KG1 (cell line): ENCODE data around the gene TAS1R2.
"Not testable (repeated sequence)": the region's sequence is repeated elsewhere in the genome, so short reads cannot be mapped to it uniquely, and the experiment has no call there.

Source experiments
- DNase-seq: peaks from one replicate; lab custom pipeline; 2025; lab: John Stamatoyannopoulos, UW

TAS1R2 gene

GRCh38 chr1:18859560-18859959 lies at the start of gene TAS1R2:
Gene TAS1R2 (minus strand): TSS chr1:18859660. CDS start chr1:18859660, 0 bp downstream.
- DNase-seq, result no peak

- DNase-seq, result peak; percentile 67
Measured at GRCh38 chr1:18907917-18908845, 48.7 kb upstream of the TAS1R2 start.

GRCh38 chr1:18907021-18907916 lies 47.8 kb upstream of the TAS1R2 start:
- peak; percentile 46 for DNase-seq

GRCh38 chr1:18903291-18903756 lies 43.9 kb upstream of the TAS1R2 start:
- DNase-seq, result no peak

GRCh38 chr1:18902523-18903290 lies 43.2 kb upstream of the TAS1R2 start, which contains the start of gene ALDH4A1:
Gene ALDH4A1 (minus strand): TSS chr1:18902555. CDS start chr1:18902523, 32 bp downstream.
- peak; percentile 94 for DNase-seq

GRCh38 chr1:18901952-18902522 lies 42.6 kb upstream of the TAS1R2 start:
- no peak for DNase-seq

GRCh38 chr1:18901147-18901951 lies 41.9 kb upstream of the TAS1R2 start:
- no peak for DNase-seq

- DNase-seq, result no peak
Measured at GRCh38 chr1:18900303-18900841, 40.9 kb upstream of the TAS1R2 start.

GRCh38 chr1:18899363-18900049 lies 40.0 kb upstream of the TAS1R2 start:
- DNase-seq, result no peak

GRCh38 chr1:18898567-18898966 lies 39.1 kb upstream of the TAS1R2 start:
- DNase-seq, result no peak

- DNase-seq, result no peak
Measured at GRCh38 chr1:18895317-18895716, 35.9 kb upstream of the TAS1R2 start.

GRCh38 chr1:18893120-18893519 lies 33.7 kb upstream of the TAS1R2 start:
- DNase-seq, result no peak

- DNase-seq, result not testable (repeated sequence)
Measured at GRCh38 chr1:18891858-18892257, 32.4 kb upstream of the TAS1R2 start.

GRCh38 chr1:18891426-18891780 lies 31.9 kb upstream of the TAS1R2 start:
- no peak for DNase-seq

GRCh38 chr1:18890706-18891425 lies 31.4 kb upstream of the TAS1R2 start:
- DNase-seq, result no peak

- DNase-seq, result no peak
Measured at GRCh38 chr1:18886003-18886335, 26.5 kb upstream of the TAS1R2 start.

- no peak for DNase-seq
Measured at GRCh38 chr1:18885311-18886002, 26.0 kb upstream of the TAS1R2 start.

GRCh38 chr1:18884727-18885126 lies 25.3 kb upstream of the TAS1R2 start:
- no peak for DNase-seq

- DNase-seq, result no peak
Measured at GRCh38 chr1:18884419-18884717, 24.9 kb upstream of the TAS1R2 start.
